GM12892 (cell line): Measurements from ENCODE around the gene SLC8B1.

Source experiments
- DNase-seq: peaks from one replicate; pipeline ENCODE4 v3.0.0; 2011; ENCODE audit not compliant: insufficient read length
- FAIRE-seq: peaks from 2 replicates; lab custom pipeline; 2011; peaks lifted over from hg19 to GRCh38; lab: Jason Lieb, UNC
- POLR2A ChIP-seq: IDR thresholded peaks from 2 replicates; pipeline ENCODE4 v1.6.1; 2011; ENCODE audit warnings: low read depth, low read length, control low read depth
- POLR2AphosphoS5 ChIP-seq: IDR thresholded peaks from 2 replicates; pipeline ENCODE4 v1.6.1; 2011; ENCODE audit warnings: low read depth, low read length, control low read depth
- TAF1 ChIP-seq: IDR thresholded peaks from 2 replicates; pipeline ENCODE4 v1.6.1; 2011; ENCODE audit warnings: low read depth, mild to moderate bottlenecking, control low read depth, low read length, borderline replicate concordance

Gene SLC8B1

GRCh38 chr12:113298472-113298817 lies 36.5 kb downstream of the SLC8B1 start:
- TF ChIP-seq TAF1 = no peak
- DNase-seq = no peak
- FAIRE-seq = no peak

- FAIRE-seq (no peak), DNase-seq (no peak)
- TF ChIP-seq POLR2A (0 out of 2 replicates have a peak, but pooled peaks have one; percentile 36), POLR2AphosphoS5 (no peak), TAF1 (no peak)
These were observed 37.1 kb downstream of the SLC8B1 start for GRCh38 chr12:113297621-113298471.

- FAIRE-seq = no peak
- no peak for DNase-seq
- TF ChIP-seq POLR2A (no peak), POLR2AphosphoS5 (no peak), TAF1 (no peak)
These were observed 37.7 kb downstream of the SLC8B1 start for GRCh38 chr12:113297214-113297587.

- no peak for FAIRE-seq
- DNase-seq = no peak
- TF ChIP-seq POLR2A = no peak
- no peak for TF ChIP-seq TAF1
- TF ChIP-seq POLR2AphosphoS5 = no peak
These were observed 38.2 kb downstream of the SLC8B1 start for GRCh38 chr12:113296557-113297213.

DNA sequence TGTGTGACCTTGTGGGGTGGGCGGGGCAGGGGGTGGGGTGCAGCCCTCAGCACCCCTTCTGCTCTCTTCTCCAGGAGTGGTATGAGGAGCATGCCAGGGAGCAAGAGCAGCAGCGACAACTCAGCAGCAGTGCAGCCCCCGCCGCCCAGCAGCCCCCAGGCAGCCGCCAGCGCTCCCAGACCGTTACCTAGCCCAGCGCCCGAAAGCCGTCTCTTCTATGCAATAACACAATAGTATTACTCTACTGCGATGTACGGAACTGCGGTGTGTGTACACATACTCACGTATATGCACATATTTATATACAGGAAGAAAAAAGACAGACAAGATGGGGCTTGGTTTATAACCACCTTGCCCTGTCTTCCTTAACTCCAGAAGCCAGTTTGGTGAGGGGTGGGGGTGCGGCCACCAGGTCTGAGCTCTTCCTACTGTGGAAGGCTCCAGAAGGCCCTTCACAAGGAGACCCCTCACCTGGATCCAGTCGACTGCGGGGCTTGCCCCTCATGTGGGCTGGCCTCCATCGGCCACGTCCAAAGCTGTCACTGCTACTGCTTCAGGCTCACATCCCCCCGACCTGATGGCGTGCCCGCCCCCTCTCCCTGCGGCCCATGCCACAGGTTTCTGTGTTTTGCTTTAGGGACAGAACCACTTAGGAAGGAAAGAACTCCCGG lies 38.9 kb downstream of the SLC8B1 start:
- DNase-seq (no peak), FAIRE-seq (no peak)
- no peak for TF ChIP-seq POLR2A
- no peak for TF ChIP-seq TAF1
- TF ChIP-seq POLR2AphosphoS5 = no peak

GRCh38 chr12:113293100-113293499 lies 41.8 kb downstream of the SLC8B1 start:
- TF ChIP-seq POLR2A = no peak
- no peak for TF ChIP-seq POLR2AphosphoS5
- TF ChIP-seq TAF1 = no peak
- DNase-seq (no peak), FAIRE-seq (no peak)

- no peak for DNase-seq
- FAIRE-seq = no peak
- TF ChIP-seq POLR2A = no peak
- TF ChIP-seq POLR2AphosphoS5 = no peak
- TF ChIP-seq TAF1 = no peak
These were observed 42.4 kb downstream of the SLC8B1 start for GRCh38 chr12:113292547-113292946.

DNA sequence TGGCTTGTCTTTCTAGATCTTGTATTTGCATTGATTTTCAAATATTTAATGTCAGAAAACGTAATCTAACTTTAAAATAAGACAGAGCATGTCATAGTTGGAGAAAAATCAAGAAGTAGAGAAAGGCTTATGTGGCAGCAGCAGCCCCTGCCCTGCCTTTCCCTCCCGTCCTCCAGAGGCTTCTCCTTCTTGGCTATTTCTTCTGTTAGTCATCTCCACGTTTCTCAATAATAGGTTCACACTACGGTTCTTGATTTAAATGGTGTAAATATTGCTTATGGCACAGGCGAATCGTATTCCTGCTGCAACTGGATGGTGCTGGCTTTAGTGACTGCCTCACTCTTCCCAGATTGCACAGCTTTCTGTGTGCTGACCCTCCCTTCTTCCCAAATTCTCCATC lies 42.8 kb downstream of the SLC8B1 start:
- no peak for FAIRE-seq
- DNase-seq = no peak
- TF ChIP-seq POLR2AphosphoS5 (no peak), TAF1 (no peak), POLR2A (no peak)

DNA sequence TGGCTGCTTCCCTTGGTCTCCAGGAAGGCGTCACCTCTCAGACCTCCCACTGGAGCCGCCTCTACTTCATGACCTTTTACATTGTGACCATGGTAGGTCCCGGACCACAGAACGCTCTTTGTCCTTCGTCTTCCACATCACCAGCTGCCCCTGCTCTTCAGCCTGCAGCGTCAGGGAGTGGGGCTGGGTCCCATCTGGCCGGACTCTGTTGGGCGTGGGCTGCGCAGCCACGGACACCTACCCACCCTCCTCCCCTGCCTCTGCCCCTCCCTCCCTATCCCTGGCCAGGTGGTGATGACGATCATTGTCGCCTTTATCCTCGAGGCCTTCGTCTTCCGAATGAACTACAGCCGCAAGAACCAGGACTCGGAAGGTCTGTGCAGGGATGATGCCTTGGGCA lies 43.3 kb downstream of the SLC8B1 start:
- no peak for DNase-seq
- TF ChIP-seq POLR2A = no peak
- FAIRE-seq = no peak

- TF ChIP-seq POLR2A (no peak), POLR2AphosphoS5 (no peak), TAF1 (no peak)
- DNase-seq (no peak), FAIRE-seq (no peak)
These were observed 44.4 kb downstream of the SLC8B1 start for GRCh38 chr12:113290506-113290905.

GRCh38 chr12:113289361-113289760 lies 45.5 kb downstream of the SLC8B1 start:
- DNase-seq (no peak), FAIRE-seq (no peak)

More at GRCh38 chr12:113289361-113289760, 45.5 kb downstream of the SLC8B1 start:
- no peak for TF ChIP-seq POLR2A
- TF ChIP-seq TAF1 = no peak
- no peak for TF ChIP-seq POLR2AphosphoS5
